C4-2B (cell line): ENCODE results near the gene HCFC1.

ENCODE experiments used
- H3K27ac ChIP-seq: fragments of 450-650 bp; 2 replicates; pipeline ENCODE4 v1.5.1; 2017
- CTCF ChIP-seq: fragments of 450-650 bp; conservative IDR thresholded peaks from 2 replicates; pipeline ENCODE4 v1.5.1; 2017; ENCODE audit warnings: mild to moderate bottlenecking
- ZFX ChIP-seq: fragments of 450-650 bp; IDR thresholded peaks from 2 replicates; pipeline ENCODE4 v1.6.1; 2017

Gene HCFC1

GRCh38 chrX:153969904-153970356 is 1.7 kb downstream of the HCFC1 start:
- H3K27ac ChIP-seq, result peak overlapping the region; percentile 100
- TF ChIP-seq CTCF (no peak), ZFX (no peak)

GRCh38 chrX:153969125-153969903 is 2.3 kb downstream of the HCFC1 start:
- peak overlapping the region; percentile 100 for H3K27ac ChIP-seq
- TF ChIP-seq ZFX, result no peak
- no peak for TF ChIP-seq CTCF

- H3K27ac ChIP-seq, result peak overlapping the region; percentile 100; the same call in 1 of the 2 replicates
- TF ChIP-seq CTCF (no peak), ZFX (no peak)
Observed at GRCh38 chrX:153968754-153969124, 2.9 kb downstream of the HCFC1 start.

- H3K27ac ChIP-seq, result peak overlapping the region; percentile 100
- TF ChIP-seq CTCF (no peak), ZFX (no peak)
Observed at GRCh38 chrX:153968255-153968654, 3.4 kb downstream of the HCFC1 start.

GRCh38 chrX:153967536-153968224 is 3.9 kb downstream of the HCFC1 start:
- TF ChIP-seq CTCF, result no peak
- TF ChIP-seq ZFX, result no peak
- peak overlapping the region; percentile 100 for H3K27ac ChIP-seq

- TF ChIP-seq CTCF (no peak), ZFX (no peak)
- peak overlapping the region; percentile 100; the same call in 1 of the 2 replicates for H3K27ac ChIP-seq
Observed at GRCh38 chrX:153966841-153967535, 4.6 kb downstream of the HCFC1 start.
